Measurements from ENCODE around the gene GPLD1.

DNA sequence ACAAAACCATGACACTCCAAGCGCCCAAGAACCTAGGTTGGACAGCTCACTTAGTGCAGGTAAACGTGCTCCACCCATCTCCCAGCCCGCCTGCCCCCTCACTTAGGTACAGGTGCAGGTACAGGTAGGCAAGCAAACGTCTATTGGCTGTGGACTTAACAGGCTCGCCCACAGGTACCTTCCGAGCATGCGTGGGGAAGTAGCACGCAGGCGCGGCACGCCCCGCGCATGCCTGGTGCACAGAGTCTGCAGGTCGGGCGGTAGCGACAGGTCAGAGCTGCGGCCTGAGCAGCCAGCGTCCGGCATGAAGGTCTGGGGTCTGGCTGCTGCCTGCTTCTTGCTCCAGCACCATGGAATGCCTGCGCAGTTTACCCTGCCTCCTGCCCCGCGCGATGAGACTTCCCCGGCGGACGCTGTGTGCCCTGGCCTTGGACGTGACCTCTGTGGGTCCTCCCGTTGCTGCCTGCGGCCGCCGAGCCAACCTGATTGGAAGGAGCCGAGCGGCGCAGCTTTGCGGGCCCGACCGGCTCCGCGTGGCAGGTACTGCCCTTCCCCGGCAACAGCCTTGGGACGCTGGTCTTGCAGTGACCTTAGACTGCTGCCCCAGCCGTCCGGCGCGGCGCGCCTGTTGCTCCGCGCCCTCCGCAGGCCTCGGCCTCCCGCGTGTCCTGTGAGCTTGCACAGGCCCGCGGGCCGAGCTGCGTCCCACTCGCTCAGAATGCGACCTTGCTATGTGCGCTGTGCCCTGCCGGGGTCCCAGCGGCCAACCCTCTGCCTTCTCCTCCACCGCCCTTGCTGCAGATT, 86.5 kb downstream of the GPLD1 start, which contains the start of gene MRS2:
- TF ChIP-seq GATA2 (IDR thresholded peaks at IDR 0.05; ENCODE audit: low read depth, low read length) (no peak), GATA3 (IDR thresholded peaks at IDR 0.05; ENCODE audit: low read depth, low read length) (no peak)
